Amygdala (tissue), 56 donors: ENCODE results near the gene ZKSCAN5.

Source experiments
- DNase-seq, 56 donors: peaks; one replicate each; lab custom pipeline; 2025; lab: John Stamatoyannopoulos, UW

Gene ZKSCAN5

DNA sequence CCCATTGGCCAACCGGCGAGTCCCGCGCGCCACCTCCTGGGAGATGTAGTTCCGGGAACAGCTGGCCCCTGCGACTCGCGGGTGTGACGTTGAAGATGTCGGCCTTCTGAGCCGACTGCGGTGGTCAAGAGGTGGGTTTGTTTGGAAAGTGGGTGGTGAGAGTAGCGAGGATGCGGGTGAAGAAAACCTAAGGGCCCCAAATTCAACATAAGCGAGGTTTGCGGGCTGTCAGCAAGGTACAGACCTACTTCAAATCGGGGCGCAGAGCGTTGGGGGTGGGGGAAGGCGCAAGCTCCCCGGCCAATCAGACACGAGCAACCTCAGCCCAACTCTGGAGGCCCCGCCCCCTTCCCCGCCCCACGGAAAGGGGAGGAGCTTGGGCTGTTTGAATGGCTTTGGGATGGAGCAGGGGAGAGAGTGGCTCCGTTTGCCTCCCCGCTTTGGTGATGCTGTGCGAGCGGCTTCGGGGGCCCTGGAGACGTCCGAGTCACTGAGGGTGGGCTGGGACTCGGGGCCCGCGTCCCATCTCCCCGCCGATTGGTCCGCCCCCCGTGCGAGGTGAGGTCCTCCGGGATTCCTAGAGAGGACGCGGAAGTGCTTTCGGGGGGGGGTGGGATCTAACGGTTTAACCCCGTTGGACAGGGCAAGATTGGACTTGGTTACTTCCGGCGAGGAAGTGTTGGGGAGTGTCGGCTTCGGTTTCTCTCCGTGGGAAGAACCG, at the start of gene ZKSCAN5:
Gene ZKSCAN5 (plus strand): TSS at position 60 of the 721 bp plus-strand sequence. CDS start 1,383 bp downstream, outside the sequence.
- DNase-seq = peak; percentile 89 to 100 (median 98)

DNA sequence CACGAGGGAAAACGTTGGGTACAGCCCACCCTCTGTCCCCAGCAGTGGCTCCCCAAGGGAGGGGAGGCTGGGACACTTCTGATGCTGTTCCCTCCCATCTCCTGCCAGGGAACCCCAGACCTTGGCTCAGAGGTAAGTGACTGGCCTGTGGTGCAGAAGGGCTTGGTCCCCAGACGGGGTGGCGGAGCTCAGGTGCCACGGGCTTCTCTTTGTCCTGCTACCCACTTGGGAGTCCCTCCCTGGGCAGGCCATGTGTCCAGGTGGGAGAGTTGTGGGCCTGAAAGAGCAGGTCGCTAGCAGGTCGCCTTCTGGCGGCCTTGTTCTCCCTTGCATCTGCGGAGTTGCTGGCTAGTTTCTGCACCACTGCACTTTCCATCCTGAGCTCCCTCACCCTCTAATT, 48.6 kb upstream of the ZKSCAN5 start:
- no peak for DNase-seq

GRCh38 chr7:99456288-99456687, 48.2 kb upstream of the ZKSCAN5 start:
- peak in 12 of 56 donors; percentile 8 to 43 (median 19) for DNase-seq

DNA sequence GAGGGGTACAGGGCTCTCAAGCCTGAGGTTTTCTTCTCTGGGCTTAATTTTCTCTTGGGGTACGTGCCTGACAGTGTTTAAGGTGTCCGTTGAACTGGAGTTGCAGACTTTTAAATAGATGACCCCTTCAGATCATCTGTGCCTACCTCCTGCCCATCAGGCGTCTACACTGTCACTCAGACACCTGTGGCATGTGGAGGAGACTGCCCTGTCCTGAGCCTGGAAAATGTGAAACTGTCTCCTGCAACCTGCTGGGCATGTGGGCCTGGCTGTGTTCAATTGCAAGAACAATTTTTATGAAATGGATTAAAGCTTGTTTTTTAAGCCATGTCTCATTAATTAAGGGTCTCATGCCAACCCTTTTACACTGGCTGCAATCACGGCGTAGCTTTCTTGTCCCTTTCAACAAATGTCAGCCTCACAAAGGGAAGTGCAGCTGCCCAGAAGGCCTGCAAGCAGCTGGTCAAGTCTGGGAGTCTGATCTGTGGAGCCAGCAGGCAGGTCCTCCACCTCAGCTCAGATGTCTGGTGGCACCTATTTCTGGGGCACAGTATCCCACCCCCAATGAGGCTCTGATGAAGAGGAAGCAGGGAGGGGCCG, 47.3 kb upstream of the ZKSCAN5 start:
- no peak for DNase-seq

GRCh38 chr7:99457650-99458493, 46.6 kb upstream of the ZKSCAN5 start:
- no peak for DNase-seq

- peak in 2 of 56 donors; percentile 6 to 16 for DNase-seq
Measured at GRCh38 chr7:99459087-99459486, 45.4 kb upstream of the ZKSCAN5 start.

DNA sequence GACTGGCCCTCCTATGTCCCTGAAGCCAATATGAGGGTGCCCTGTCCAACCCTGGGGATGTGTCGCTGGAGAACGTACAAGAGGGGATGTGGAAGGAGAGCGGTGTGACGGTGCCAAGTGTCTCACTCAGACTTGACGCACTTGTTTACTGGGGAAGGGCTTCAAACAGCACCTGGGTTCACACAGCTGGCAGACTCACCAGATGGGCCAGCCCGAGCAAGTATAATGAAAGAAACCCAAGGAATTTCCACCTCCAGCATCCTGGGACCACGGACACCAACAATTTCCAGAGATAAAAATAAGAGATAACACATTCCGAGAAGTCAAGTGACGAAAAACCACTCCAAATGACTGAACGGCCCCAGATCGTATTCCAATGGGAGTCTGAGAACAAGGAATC, 43.8 kb upstream of the ZKSCAN5 start:
- no peak for DNase-seq

GRCh38 chr7:99461221-99461620, 43.2 kb upstream of the ZKSCAN5 start:
- no peak for DNase-seq

- DNase-seq = no peak
Measured at GRCh38 chr7:99465421-99465768, 39.1 kb upstream of the ZKSCAN5 start.

DNA sequence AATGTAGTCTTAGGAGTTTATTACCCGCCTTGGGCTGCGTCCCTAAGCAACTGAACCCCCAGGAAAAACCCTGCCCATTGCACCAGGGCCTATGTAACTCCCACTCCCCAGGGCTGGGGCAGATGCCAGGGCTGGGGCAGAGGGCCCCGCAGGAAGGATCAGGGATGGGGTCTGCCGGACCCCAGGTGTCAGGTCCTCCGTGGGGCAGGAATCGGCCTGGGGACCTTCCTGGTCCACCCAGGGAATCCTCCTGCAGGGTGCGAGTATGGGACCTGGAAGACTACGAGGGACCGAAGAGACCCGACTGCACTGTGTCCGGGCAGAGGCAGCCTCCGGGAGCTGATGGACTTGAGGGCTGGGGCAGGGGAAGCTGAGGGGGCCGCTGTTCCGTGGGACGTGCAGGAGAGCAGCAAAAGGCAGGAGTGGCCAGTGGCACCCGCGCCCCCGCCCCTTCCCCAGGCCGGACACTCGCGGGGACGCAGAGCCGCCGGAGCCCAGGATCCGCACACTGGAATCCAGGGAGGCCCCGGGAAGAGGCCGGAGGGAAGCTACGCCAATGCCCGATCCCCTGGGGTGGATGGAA, 36.0 kb upstream of the ZKSCAN5 start:
- DNase-seq = no peak

DNA sequence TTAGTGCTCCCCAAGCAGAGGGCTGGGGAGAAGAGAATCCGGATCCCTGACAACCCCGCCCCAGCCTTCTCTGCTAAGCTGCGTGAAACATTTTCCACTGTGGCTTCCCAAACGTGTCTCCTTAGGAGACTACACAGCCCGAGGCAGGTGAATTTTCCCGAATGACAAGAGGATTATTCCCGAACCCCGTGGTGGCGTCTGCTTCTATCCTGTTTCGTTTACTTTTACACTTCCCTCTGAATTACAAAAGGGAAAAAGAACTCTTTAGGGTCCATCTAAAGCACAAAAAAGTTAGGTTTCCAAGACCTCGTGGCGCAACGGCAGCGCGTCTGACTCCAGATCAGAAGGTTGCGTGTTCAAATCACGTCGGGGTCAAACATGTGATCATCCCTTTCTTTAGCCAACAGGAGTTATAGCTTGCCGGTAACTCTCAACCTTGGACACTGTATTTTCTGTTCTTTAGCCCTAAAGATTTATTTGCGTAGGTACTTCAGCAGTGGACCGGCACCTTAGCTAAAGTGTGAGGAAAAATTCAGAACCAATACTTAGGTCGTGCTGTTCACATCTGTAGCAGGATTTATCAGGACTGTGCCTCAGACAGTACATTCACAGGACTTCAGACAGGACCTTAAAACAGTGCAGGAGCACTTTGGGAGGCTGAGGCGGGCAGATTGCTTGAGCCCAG, 34.9 kb upstream of the ZKSCAN5 start:
- DNase-seq = no peak

DNA sequence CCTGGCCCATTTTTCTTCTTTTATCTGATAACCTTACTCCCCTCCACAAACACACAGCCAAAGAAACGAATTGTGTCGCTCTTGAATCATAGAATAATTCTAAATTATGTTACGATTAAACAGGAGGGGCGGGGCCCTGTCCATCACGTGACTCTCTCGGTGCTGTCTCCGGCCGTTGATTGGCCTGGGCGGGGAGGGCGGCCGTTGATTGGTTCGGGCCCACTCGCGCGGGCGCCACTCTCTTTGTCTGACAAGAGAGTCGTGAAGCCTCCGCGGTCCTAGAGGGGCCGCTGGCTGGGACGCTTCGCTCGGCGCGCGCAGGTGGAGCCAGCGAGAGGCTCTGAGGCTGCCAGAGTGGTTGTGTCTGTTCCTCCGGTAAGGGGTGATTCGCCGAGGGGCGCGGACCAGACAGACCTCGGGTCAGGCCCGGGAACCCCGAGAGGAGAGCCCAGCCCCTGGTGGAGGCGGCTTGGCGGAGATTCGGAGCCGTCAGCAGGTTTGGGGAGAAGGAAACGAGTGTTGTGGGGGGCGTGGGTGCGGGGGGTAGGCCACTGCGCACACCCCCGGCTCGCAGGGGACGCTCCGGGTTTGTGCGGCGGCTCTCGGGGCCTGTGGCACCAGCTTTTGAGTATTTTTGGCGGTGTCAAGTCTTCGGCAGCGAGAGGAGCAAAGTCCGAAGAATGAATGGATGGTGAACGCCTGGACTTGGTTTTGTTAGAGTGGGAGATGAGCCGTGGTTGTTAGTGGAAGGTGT, 31.7 kb upstream of the ZKSCAN5 start, which contains the start of gene ZNF789:
Gene ZNF789 (plus strand): TSS at position 330 of the 754 bp plus-strand sequence. CDS start 3,567 bp downstream, outside the sequence.
- DNase-seq = peak; percentile 71 to 98 (median 95)

DNA sequence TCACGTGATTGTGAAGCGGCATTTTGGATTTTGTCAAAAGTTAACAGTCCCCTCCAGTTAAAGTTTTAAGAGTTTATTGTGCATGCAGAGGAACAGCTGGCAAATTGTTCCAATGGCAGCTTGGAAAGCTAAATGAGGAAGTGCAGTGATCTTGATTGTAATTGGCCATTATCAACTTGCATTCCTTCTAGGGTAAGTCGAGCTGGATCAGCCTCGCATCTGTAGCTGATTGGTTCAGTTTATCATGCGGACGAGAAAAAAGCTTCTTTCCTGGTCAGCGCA, 31.2 kb upstream of the ZKSCAN5 start:
- peak in 2 of 56 donors; percentile 24 to 38 for DNase-seq

- DNase-seq = no peak
Measured at GRCh38 chr7:99476107-99476506, 28.4 kb upstream of the ZKSCAN5 start.

GRCh38 chr7:99478464-99479440, 25.7 kb upstream of the ZKSCAN5 start:
- DNase-seq = no peak

DNA sequence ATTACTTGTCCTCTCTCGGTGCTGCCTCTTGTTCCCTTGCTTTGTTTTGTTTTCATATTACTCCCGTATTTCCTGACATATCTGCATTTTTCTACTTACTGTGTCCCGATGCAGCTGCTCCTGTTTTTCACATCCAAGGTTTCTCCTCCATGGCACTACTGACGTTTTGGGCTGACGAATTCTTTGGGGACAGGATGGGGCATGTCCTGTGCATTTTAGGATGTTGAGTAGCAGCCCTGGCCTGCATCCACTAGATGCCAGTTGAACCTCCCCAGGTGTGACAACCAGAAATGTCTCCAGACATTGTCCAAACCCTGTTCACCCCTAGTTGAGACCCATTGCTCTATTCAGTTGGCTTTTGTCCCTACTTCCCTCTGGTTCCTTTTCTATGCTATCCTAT, 19.4 kb upstream of the ZKSCAN5 start:
- DNase-seq = no peak

GRCh38 chr7:99489235-99489634, 15.2 kb upstream of the ZKSCAN5 start:
- DNase-seq = no peak

- DNase-seq = no peak
Measured at GRCh38 chr7:99490878-99491277, 13.6 kb upstream of the ZKSCAN5 start.

- no peak for DNase-seq
Measured at GRCh38 chr7:99493823-99494222, 10.6 kb upstream of the ZKSCAN5 start.
